Natural killer cell (primary cell): ENCODE data around the gene SRGAP3. TPM values are rescaled to one million over a fixed set of nuclear protein-coding genes. Genes with fewer than 3 reads are reported as not detected.

Experiments used
- ATAC-seq, 3 donors: fragments of 150-1000 bp in 2 of 3; fragments of 200-7000 bp in 1 of 3; cut with Tn5 transposase; 1 replicate in 1 of 3; 2 replicates in 2 of 3; pipeline ENCODE4 v1.10.0; 2021; ENCODE audit warnings: mild to moderate bottlenecking in 2 of 3, moderate library complexity in 2 of 3
- DNase-seq, 2 donors: peaks; one replicate each; pipeline versions ENCODE4 v3.0.0 to v3.0.0-alpha.2; 2013 to 2021; ENCODE audit warnings: mixed read lengths in 1 of 2
- H3K27ac ChIP-seq: one replicate; pipeline ENCODE4 v1.5.1; 2013; ENCODE audit warnings: mild to moderate bottlenecking, low read length
- H3K27me3 ChIP-seq: one replicate; pipeline ENCODE4 v1.6.1; 2013; ENCODE audit warnings: low read length; ENCODE audit not compliant: control insufficient read depth, insufficient read depth
- H3K36me3 ChIP-seq: one replicate; pipeline ENCODE4 v1.6.1; 2013; ENCODE audit warnings: low read length; ENCODE audit not compliant: control insufficient read depth, insufficient read depth
- H3K4me1 ChIP-seq: one replicate; pipeline ENCODE4 v1.6.1; 2013; ENCODE audit warnings: low read length; ENCODE audit not compliant: control insufficient read depth, insufficient read depth
- H3K4me3 ChIP-seq: one replicate; pipeline ENCODE4 v1.5.1; 2013; ENCODE audit warnings: low read length
- H3K9me3 ChIP-seq: one replicate; pipeline ENCODE4 v1.6.1; 2013; ENCODE audit warnings: low read length; ENCODE audit not compliant: control insufficient read depth, insufficient read depth
- H3K27ac Mint-ChIP-seq, 2 donors: one replicate each; pipeline ENCODE4 v1.8.0; 2022; ENCODE audit warnings: mild to moderate bottlenecking in 2 of 2, mixed read lengths in 2 of 2, moderate library complexity in 1 of 2
- H3K27me3 Mint-ChIP-seq, 2 donors: one replicate each; pipeline ENCODE4 v1.8.0; 2022; ENCODE audit warnings: low read depth in 2 of 2, mixed read lengths in 2 of 2
- H3K36me3 Mint-ChIP-seq: one replicate; pipeline ENCODE4 v1.8.0; 2022; ENCODE audit warnings: mixed read lengths
- H3K4me1 Mint-ChIP-seq, 2 donors: one replicate each; pipeline ENCODE4 v1.8.0; 2022; ENCODE audit warnings: mixed read lengths in 2 of 2
- H3K4me3 Mint-ChIP-seq: one replicate; pipeline ENCODE4 v1.8.0; 2022; ENCODE audit warnings: mild to moderate bottlenecking, moderate library complexity, mixed read lengths
- H3K9me3 Mint-ChIP-seq, 2 donors: one replicate each; pipeline ENCODE4 v1.8.0; 2022; ENCODE audit warnings: mixed read lengths in 2 of 2
- WGBS: methylation state at CpG from one replicate; pipeline ENCODE4 v1.1.7; 2013; ENCODE audit warnings: missing lambda C conversion rate; ENCODE audit not compliant: insufficient coverage; 5-methylcytosine and 5-hydroxymethylcytosine counted together
- intact Hi-C: fragments of 100-400 bp; cut with micrococcal nuclease; formaldehyde crosslinking; loops from one replicate; pipeline ENCODE4 v1.14.2; 2022
- total RNA-seq, 4 donors: library from RNA; stranded (reverse); fragments of 120-200 nt in 1 of 4; gene quantifications; one replicate each; pipeline versions ENCODE4 v1.2.3 to v1.2.4, GENCODE V29; 2013 to 2022
- TF ChIP-seq, protein P1 (sequence below): fragments of 200-600 bp; IDR thresholded peaks from one replicate; pipeline ENCODE4 v1.8.0; 2022; ENCODE audit warnings: antibody characterized with exemption

SRGAP3 gene
- total RNA-seq, 3 donors from 2014 or later (not counting 1 experiment from before 2014, with no cell fraction given) = 2.5 to 14.9 (median 3.0) TPM

DNA sequence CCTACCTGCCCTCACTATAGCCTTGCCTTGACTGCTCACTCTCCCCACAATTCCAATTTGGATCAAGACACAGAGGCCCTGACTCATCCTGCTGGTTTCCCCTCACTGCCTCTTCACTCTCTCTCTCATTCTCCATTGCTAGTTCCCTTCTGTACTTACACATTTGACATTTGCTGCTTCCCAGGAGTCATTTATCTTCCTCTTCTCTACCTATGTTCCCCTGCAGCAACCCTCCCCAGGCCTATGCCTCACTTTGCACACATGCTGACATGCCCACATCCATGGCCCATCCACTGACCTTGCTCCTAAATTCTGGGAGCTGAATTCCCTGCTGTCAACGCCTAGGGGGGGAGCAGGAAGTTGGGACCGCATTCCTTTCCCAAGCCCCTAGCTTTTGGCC lies 82.2 kb downstream of the SRGAP3 start:
- Mint-ChIP-seq H3K27ac (no peak overlapping the region), H3K36me3 (no peaks in the 10 kb centered on the region), H3K4me1 (peaks cover 5 to 15% of the 10 kb centered on the region in 2 donors), H3K27me3 (peaks cover 0 to 1% of the 10 kb centered on the region in 2 donors), H3K9me3 (no peaks in the 10 kb centered on the region), H3K4me3 (no peak overlapping the region)
- H3K27me3 ChIP-seq = no peaks in the 10 kb centered on the region
- H3K36me3 ChIP-seq = no peaks in the 10 kb centered on the region
- TF ChIP-seq, protein P1, sequence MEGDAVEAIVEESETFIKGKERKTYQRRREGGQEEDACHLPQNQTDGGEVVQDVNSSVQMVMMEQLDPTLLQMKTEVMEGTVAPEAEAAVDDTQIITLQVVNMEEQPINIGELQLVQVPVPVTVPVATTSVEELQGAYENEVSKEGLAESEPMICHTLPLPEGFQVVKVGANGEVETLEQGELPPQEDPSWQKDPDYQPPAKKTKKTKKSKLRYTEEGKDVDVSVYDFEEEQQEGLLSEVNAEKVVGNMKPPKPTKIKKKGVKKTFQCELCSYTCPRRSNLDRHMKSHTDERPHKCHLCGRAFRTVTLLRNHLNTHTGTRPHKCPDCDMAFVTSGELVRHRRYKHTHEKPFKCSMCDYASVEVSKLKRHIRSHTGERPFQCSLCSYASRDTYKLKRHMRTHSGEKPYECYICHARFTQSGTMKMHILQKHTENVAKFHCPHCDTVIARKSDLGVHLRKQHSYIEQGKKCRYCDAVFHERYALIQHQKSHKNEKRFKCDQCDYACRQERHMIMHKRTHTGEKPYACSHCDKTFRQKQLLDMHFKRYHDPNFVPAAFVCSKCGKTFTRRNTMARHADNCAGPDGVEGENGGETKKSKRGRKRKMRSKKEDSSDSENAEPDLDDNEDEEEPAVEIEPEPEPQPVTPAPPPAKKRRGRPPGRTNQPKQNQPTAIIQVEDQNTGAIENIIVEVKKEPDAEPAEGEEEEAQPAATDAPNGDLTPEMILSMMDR = no peak
- DNase-seq (no peak), ATAC-seq (no peak)
- H3K9me3 ChIP-seq = no peaks in the 10 kb centered on the region
- H3K4me1 ChIP-seq = peaks cover 25% of the 10 kb centered on the region
- intact Hi-C loops = no loop called here
- no peak overlapping the region for H3K27ac ChIP-seq
- H3K4me3 ChIP-seq = no peak overlapping the region
- WGBS = 95% methylated on average over 2 of the region's 2 CpGs

DNA sequence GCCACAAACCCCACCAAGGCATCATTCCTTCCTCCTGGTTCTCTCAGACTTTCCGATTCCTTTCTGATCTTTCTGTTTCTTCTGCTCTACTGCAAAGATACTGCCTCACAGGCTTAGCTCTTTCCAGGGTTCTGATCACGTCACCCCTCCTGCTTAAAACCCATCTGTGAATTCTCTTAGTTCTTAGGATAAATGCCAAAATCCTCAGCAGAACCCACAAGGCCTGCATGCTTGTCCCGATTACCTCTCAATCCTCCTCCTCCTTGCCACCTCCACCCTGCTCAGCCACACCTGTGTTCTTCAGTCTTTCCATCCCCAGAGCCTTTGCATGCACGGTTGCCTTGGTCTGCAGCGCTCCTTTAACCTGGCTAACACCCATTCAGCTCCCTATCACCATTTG lies 84.0 kb downstream of the SRGAP3 start:
- TF ChIP-seq, protein P1 = no peak
- H3K4me3 ChIP-seq = no peak overlapping the region
- no peaks in the 10 kb centered on the region for H3K27me3 ChIP-seq
- H3K9me3 Mint-ChIP-seq = no peaks in the 10 kb centered on the region
- no peaks in the 10 kb centered on the region for H3K9me3 ChIP-seq
- no peaks in the 10 kb centered on the region for H3K36me3 ChIP-seq
- intact Hi-C loops = no loop called here
- no peaks in the 10 kb centered on the region for H3K36me3 Mint-ChIP-seq
- no peaks in the 10 kb centered on the region for H3K27me3 Mint-ChIP-seq
- H3K4me1 Mint-ChIP-seq = peaks cover 5 to 7% of the 10 kb centered on the region in 2 donors
- no peak overlapping the region for H3K27ac Mint-ChIP-seq
- no peak overlapping the region for H3K27ac ChIP-seq
- H3K4me3 Mint-ChIP-seq = no peak overlapping the region
- ATAC-seq = no peak
- no peak for DNase-seq
- WGBS = 91% methylated on average over 5 of the region's 5 CpGs
- H3K4me1 ChIP-seq = peaks cover 12% of the 10 kb centered on the region

DNA sequence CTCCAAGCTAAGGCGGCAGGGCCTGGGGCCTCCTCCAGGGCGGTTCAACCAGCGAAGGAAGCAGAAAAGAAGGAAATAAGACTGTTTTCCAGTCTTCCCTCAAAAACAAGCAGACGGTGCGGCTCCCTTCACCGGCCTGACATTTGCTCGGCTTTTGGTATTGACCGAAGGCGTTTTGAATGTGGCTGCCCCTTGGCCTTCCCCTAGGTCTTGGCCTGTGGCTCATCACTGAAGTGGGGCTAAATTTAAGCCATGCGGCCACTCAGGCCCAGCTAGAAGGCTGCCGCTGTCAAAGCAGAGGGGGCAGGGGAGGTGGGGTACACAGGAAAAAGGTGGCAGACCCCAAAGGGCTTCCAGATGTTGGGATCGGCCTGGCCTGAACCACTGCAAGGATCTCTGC lies 86.2 kb downstream of the SRGAP3 start:
- intact Hi-C loops = no loop called here
- no peak for DNase-seq
- H3K4me1 ChIP-seq = no peaks in the 10 kb centered on the region
- no peak overlapping the region for H3K4me3 Mint-ChIP-seq
- H3K9me3 Mint-ChIP-seq = no peaks in the 10 kb centered on the region
- no peak for ATAC-seq
- H3K27me3 ChIP-seq = no peaks in the 10 kb centered on the region
- H3K27ac ChIP-seq = no peak overlapping the region
- no peak overlapping the region for H3K4me3 ChIP-seq
- H3K9me3 ChIP-seq = no peaks in the 10 kb centered on the region
- H3K4me1 Mint-ChIP-seq = no peaks in the 10 kb centered on the region
- H3K36me3 Mint-ChIP-seq = no peaks in the 10 kb centered on the region
- H3K36me3 ChIP-seq = no peaks in the 10 kb centered on the region
- TF ChIP-seq, protein P1 = no peak
- H3K27ac Mint-ChIP-seq = no peak overlapping the region
- 94% methylated on average over 12 of the region's 12 CpGs for WGBS
- no peaks in the 10 kb centered on the region for H3K27me3 Mint-ChIP-seq

DNA sequence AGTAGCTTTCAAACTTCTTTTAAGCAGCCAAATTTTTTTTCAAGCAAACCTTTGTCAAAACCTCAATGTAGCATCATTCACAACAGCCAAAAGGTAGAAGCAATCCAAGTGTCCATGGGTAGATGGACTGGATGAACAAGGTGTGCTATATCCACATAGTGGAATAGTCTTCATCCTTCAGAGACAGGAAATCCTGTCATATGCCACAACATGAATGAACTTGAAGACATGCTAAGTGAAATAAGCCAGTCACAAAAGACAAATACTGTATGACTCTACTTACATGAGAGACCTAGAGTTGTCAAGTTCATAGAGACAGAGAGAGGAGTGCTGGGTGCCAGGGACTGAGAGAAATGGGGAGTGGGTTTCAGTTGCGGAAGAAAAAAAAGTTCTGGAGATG lies 87.6 kb downstream of the SRGAP3 start:
- Mint-ChIP-seq H3K27ac (no peak overlapping the region), H3K36me3 (no peaks in the 10 kb centered on the region), H3K4me1 (no peaks in the 10 kb centered on the region), H3K9me3 (no peaks in the 10 kb centered on the region), H3K27me3 (no peaks in the 10 kb centered on the region), H3K4me3 (no peak overlapping the region)
- TF ChIP-seq, protein P1 = no peak
- no peaks in the 10 kb centered on the region for H3K36me3 ChIP-seq
- H3K4me1 ChIP-seq = no peaks in the 10 kb centered on the region
- no peaks in the 10 kb centered on the region for H3K9me3 ChIP-seq
- H3K27ac ChIP-seq = no peak overlapping the region
- no peak overlapping the region for H3K4me3 ChIP-seq
- no peaks in the 10 kb centered on the region for H3K27me3 ChIP-seq
- DNase-seq (no peak), ATAC-seq (no peak)
- intact Hi-C loops = no loop called here
- 100% methylated on average over 1 of the region's 1 CpG for WGBS
